H4 (cell line): ENCODE results near the gene PYGL. TPM values are rescaled to one million over a fixed set of nuclear protein-coding genes. Genes with fewer than 3 reads are reported as not detected.
A peak's percentile ranks its signal among the peaks of the same experiment; 100 is the strongest.
"Not testable (repeated sequence)": the region's sequence is repeated elsewhere in the genome, so short reads cannot be mapped to it uniquely, and the experiment has no call there.

ENCODE experiments used
- DNase-seq: peaks from one replicate; pipeline ENCODE4 v3.0.0-alpha.2; 2015; ENCODE audit warnings: low spot score
- total RNA-seq: library from RNA; depleted of rRNA; stranded (reverse); fragments of >200 nt; shearing (Covaris generic); gene quantifications from 2 replicates; pipeline ENCODE4 v1.2.3, GENCODE V29; 2014; rRNA removed

PYGL gene
- 35.1 and 43.0 TPM in 2 replicates for total RNA-seq

GRCh38 chr14:50943943-50944646 lies at the start of gene PYGL:
PYGL (minus strand) TSS chr14:50944483; CDS start chr14:50944403, 80 bp downstream.
- peak; percentile 30 for DNase-seq

GRCh38 chr14:50985859-50986331 lies 41.6 kb upstream of the PYGL start:
- no peak for DNase-seq

- DNase-seq: no peak
These were observed 41.0 kb upstream of the PYGL start for GRCh38 chr14:50985124-50985858.

- no peak for DNase-seq
These were observed 39.9 kb upstream of the PYGL start for GRCh38 chr14:50984036-50984710.

GRCh38 chr14:50979941-50980850 lies 35.9 kb upstream of the PYGL start:
- DNase-seq: no peak

GRCh38 chr14:50978888-50979287 lies 34.6 kb upstream of the PYGL start:
- no peak for DNase-seq

GRCh38 chr14:50978529-50978871 lies 34.2 kb upstream of the PYGL start:
- DNase-seq: no peak

- no peak for DNase-seq
These were observed 33.7 kb upstream of the PYGL start for GRCh38 chr14:50977863-50978528.

GRCh38 chr14:50974118-50974517 lies 29.8 kb upstream of the PYGL start:
- DNase-seq: no peak

- no peak for DNase-seq
These were observed 28.5 kb upstream of the PYGL start for GRCh38 chr14:50972734-50973133.

GRCh38 chr14:50970886-50971781 lies 26.9 kb upstream of the PYGL start:
- DNase-seq: no peak

GRCh38 chr14:50967790-50968189 lies 23.5 kb upstream of the PYGL start:
- no peak for DNase-seq

- no peak for DNase-seq
These were observed 22.8 kb upstream of the PYGL start for GRCh38 chr14:50967103-50967502.

GRCh38 chr14:50964683-50965390 lies 20.6 kb upstream of the PYGL start:
- peak; percentile 79 for DNase-seq

- DNase-seq: no peak
These were observed 19.6 kb upstream of the PYGL start for GRCh38 chr14:50963919-50964318.

GRCh38 chr14:50961605-50962221 lies 17.4 kb upstream of the PYGL start:
- peak; percentile 90 for DNase-seq

GRCh38 chr14:50957296-50957695 lies 13.0 kb upstream of the PYGL start:
- peak; percentile 56 for DNase-seq

- DNase-seq: not testable (repeated sequence)
These were observed 12.1 kb upstream of the PYGL start for GRCh38 chr14:50956421-50956820.
